ENCODE measurements around the gene WDR6.

WDR6 gene

GRCh38 chr3:49007068-49007770 lies at the start of gene WDR6:
WDR6 (plus strand) TSS chr3:49007391; CDS start chr3:49007432, 41 bp downstream.
- DNase-seq (ENCODE audit: low read depth) = peak; percentile 94
- peak; percentile 51 for TF ChIP-seq CTCF (conservative IDR thresholded peaks at IDR 0.05; ENCODE audit: low read depth, low read length)
- peak within 1 kb of the TSS; percentile 76 for H3K4me3 ChIP-seq (ENCODE audit: low read length)

- no peak for DNase-seq (ENCODE audit: low read depth)
- H3K4me3 ChIP-seq (ENCODE audit: low read length) = no peak overlapping the region
- TF ChIP-seq CTCF (conservative IDR thresholded peaks at IDR 0.05; ENCODE audit: low read depth, low read length) = no peak
Observed at GRCh38 chr3:48960841-48961413, 46.3 kb upstream of the WDR6 start.

- DNase-seq (ENCODE audit: low read depth) = no peak
Observed at GRCh38 chr3:48962340-48962739, 44.9 kb upstream of the WDR6 start.

GRCh38 chr3:48962939-48963338 lies 44.3 kb upstream of the WDR6 start:
- no peak for DNase-seq (ENCODE audit: low read depth)
- TF ChIP-seq CTCF (conservative IDR thresholded peaks at IDR 0.05; ENCODE audit: low read depth, low read length) = no peak
- H3K4me3 ChIP-seq (ENCODE audit: low read length) = no peak overlapping the region

More at GRCh38 chr3:48962340-48962739, 44.9 kb upstream of the WDR6 start:
- TF ChIP-seq CTCF (conservative IDR thresholded peaks at IDR 0.05; ENCODE audit: low read depth, low read length) = no peak
- H3K4me3 ChIP-seq (ENCODE audit: low read length) = no peak overlapping the region

- TF ChIP-seq CTCF (conservative IDR thresholded peaks at IDR 0.05; ENCODE audit: low read depth, low read length) = no peak
Observed at GRCh38 chr3:48963591-48963990, 43.6 kb upstream of the WDR6 start.

GRCh38 chr3:48966367-48966766 lies 40.8 kb upstream of the WDR6 start:
- H3K4me3 ChIP-seq (ENCODE audit: low read length) = no peak overlapping the region
- TF ChIP-seq CTCF (conservative IDR thresholded peaks at IDR 0.05; ENCODE audit: low read depth, low read length) = no peak
- DNase-seq (ENCODE audit: low read depth) = no peak

More at GRCh38 chr3:48963591-48963990, 43.6 kb upstream of the WDR6 start:
- no peak overlapping the region for H3K4me3 ChIP-seq (ENCODE audit: low read length)
- DNase-seq (ENCODE audit: low read depth) = no peak

- no peak for TF ChIP-seq CTCF (conservative IDR thresholded peaks at IDR 0.05; ENCODE audit: low read depth, low read length)
- H3K4me3 ChIP-seq (ENCODE audit: low read length) = no peak overlapping the region
- no peak for DNase-seq (ENCODE audit: low read depth)
Observed at GRCh38 chr3:48966876-48967361, 40.3 kb upstream of the WDR6 start.

All from retinal pigment epithelial cell (primary cell).